Activated CD4-positive, alpha-beta T cell treated with anti-CD3 and anti-CD28 coated beads, Interleukin-2, amount 50 U/mL, for 16 hours (primary cell): ENCODE measurements around the gene ATP6V0D1.

ENCODE experiments used
- DNase-seq: peaks from one replicate; pipeline ENCODE4 v3.0.0-alpha.2; 2020

The ATP6V0D1 gene

GRCh38 chr16:67443265-67443664 is 37.7 kb downstream of the ATP6V0D1 start:
- no peak for DNase-seq

GRCh38 chr16:67442581-67443255 is 38.2 kb downstream of the ATP6V0D1 start:
- DNase-seq = no peak

- DNase-seq = no peak
Observed at GRCh38 chr16:67441907-67442306, 39.0 kb downstream of the ATP6V0D1 start.

GRCh38 chr16:67441271-67441753 is 39.6 kb downstream of the ATP6V0D1 start:
- no peak for DNase-seq

- no peak for DNase-seq
Observed at GRCh38 chr16:67438824-67439393, 42.0 kb downstream of the ATP6V0D1 start.

GRCh38 chr16:67438098-67438791 is 42.7 kb downstream of the ATP6V0D1 start:
- no peak for DNase-seq

- peak; percentile 46 for DNase-seq
Observed at GRCh38 chr16:67437513-67437912, 43.4 kb downstream of the ATP6V0D1 start.

GRCh38 chr16:67436640-67437193 is 44.2 kb downstream of the ATP6V0D1 start:
- DNase-seq = no peak

- DNase-seq = no peak
Observed at GRCh38 chr16:67435758-67436164, 45.2 kb downstream of the ATP6V0D1 start.

- DNase-seq = no peak
Observed at GRCh38 chr16:67433131-67433719, 47.7 kb downstream of the ATP6V0D1 start.

GRCh38 chr16:67432506-67432890 is 48.5 kb downstream of the ATP6V0D1 start:
- DNase-seq = no peak

- no peak for DNase-seq
Observed at GRCh38 chr16:67431775-67432505, 49.0 kb downstream of the ATP6V0D1 start.

GRCh38 chr16:67430977-67431774 is 49.8 kb downstream of the ATP6V0D1 start, which contains the start of gene HSD11B2:
HSD11B2 (plus strand) TSS chr16:67431121; CDS start chr16:67431249, 128 bp downstream.
- DNase-seq = no peak

- DNase-seq = no peak
Observed at GRCh38 chr16:67430504-67430976, 50.4 kb downstream of the ATP6V0D1 start.

- no peak for DNase-seq
Observed at GRCh38 chr16:67429799-67430503, 51.0 kb downstream of the ATP6V0D1 start.

GRCh38 chr16:67429053-67429798 is 51.7 kb downstream of the ATP6V0D1 start:
- no peak for DNase-seq

- peak; percentile 65 for DNase-seq
Observed at GRCh38 chr16:67428146-67428731, 52.7 kb downstream of the ATP6V0D1 start.

- DNase-seq = no peak
Observed at GRCh38 chr16:67426950-67427349, 54.0 kb downstream of the ATP6V0D1 start.

GRCh38 chr16:67426022-67426421 is 54.9 kb downstream of the ATP6V0D1 start:
- DNase-seq = no peak

GRCh38 chr16:67425580-67425979 is 55.4 kb downstream of the ATP6V0D1 start:
- DNase-seq = no peak
